NCI-H69 (cell line): ENCODE measurements around the gene API5.
"Not testable (repeated sequence)": the region's sequence is repeated elsewhere in the genome, so short reads cannot be mapped to it uniquely, and the experiment has no call there.

Source experiments
- DNase-seq: peaks from one replicate; lab custom pipeline; 2025; lab: John Stamatoyannopoulos, UW

Gene API5

DNA sequence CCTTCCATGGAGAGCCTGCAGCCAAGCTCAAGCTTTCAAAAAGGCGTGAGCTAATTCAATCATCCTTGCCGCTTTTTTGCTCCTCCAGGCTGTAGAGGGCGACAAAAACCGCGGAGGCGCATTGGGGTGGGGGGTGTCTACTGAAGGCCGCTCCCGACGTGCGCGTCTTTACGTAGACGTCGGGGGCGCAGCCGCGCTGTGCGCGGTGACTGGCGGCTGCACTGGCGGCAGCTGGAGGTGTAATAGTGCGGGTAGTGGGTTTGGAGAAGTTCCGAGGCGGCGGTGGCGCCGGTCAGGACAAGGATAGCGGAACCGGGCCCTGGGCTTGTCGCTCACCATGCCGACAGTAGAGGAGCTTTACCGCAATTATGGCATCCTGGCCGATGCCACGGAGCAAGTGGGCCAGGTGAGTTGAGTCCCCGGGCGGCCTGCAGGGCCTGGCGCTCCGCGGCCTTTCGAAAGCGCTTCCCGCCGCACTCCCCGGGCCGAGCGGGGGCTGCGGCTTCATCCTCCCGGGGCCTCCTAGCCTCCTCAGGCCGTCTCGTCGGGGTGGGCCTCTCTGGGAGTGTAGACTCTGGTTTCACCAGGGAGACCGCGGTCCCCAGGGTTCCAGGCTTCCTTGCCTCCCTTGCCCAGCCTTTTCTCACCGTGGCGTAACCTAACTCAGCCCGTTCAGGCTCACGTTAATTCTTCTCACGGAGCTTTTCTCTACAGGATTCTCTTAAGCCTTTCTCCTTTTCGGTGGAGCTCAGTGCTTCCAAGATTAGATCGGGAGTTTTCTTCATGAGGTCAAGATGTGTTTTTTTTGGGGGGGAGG is at the start of gene API5:
API5 (plus strand) TSS at position 206 of the 817 bp plus-strand sequence; CDS start at position 338, 132 bp downstream.
- peak; percentile 99 for DNase-seq

- DNase-seq = peak; percentile 79
Observed at GRCh38 chr11:43267856-43268580, 43.8 kb upstream of the API5 start.

DNA sequence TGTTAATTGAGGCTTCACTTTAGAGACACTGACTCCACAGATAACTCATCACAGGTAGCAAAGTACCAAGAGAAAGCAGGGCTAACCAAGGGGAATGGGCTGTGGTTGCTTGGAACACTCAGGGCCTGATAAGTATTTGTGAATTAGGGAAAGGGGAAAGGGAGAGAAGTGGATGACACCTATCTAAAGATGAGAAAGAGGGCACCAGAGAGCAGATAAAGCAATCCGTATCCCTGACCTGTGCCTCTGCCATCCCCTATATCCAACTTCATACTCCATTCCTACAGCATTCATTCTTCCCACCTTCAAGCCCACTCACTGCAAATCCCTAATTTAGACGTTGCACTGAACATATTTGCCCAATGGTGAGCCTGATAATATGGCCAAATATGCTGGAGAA is 43.0 kb upstream of the API5 start:
- peak; percentile 50 for DNase-seq

DNA sequence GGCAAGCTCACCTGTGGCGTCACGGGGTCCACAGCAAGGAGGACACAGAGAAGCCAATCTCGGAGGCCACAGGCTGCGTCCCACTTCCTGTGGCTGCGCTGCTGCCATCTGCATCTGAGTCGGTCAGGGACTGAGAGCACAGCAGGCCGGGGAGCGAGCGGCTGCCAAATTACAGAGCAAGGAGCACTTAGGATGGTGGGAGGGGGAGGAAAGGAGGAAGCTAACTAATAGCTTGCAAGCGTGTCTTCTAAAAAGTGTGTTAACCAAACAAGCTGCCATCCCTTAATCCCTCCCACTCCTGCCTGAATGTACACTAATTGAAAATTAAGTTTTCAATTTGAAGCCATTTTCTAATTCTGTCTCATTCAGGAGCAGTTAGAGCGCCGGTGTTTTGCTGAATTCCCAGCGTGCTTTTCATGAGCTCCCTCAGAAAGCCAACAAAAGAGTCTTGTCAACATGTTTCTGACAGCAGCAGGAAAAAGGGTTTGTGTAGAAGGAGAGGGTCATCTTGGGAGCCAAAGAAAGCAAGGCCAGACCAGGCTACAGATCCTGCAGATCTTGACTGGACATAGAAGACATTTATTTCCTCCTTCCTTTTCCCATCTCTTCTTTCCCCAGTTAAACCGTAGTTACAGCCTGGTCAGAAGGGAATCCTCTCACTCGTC is 42.4 kb upstream of the API5 start:
- peak; percentile 95 for DNase-seq

GRCh38 chr11:43270468-43270867 is 41.3 kb upstream of the API5 start:
- DNase-seq = no peak

DNA sequence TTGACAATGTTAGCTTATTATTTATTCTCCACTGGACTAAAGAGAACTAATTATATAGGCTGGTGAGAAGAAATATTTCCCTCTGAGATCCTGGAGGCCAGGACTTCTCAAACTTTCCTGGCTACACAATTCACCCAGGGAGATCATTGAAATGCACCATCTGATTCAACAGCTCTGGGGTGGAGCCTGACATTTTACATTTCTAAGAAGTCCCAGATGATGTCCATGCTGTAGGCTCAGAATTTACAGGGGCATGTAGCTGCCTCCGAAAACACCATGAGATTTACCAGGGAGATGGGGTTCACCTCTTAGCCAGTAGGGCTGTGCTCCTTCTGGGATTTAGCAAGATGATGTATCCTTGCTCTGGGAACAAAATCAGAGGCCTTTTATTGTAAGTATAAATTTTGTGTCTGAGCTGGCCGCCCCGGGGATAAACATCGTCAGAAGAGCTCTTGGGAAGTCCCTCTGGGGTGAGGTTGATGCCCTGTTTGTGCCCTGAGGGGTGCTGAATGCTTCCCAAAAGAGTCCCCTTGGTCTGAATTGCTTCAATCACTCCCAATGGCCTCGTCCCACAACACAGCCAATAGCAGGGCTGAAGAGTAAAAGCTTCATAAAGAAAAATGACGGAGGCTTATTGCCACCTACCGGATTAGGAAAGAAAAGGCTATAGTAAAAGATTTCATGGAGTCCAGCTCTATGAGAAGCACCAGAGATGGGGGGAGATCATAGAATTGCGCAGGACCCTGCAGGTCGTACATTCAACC is 33.4 kb upstream of the API5 start:
- DNase-seq = peak; percentile 84

DNA sequence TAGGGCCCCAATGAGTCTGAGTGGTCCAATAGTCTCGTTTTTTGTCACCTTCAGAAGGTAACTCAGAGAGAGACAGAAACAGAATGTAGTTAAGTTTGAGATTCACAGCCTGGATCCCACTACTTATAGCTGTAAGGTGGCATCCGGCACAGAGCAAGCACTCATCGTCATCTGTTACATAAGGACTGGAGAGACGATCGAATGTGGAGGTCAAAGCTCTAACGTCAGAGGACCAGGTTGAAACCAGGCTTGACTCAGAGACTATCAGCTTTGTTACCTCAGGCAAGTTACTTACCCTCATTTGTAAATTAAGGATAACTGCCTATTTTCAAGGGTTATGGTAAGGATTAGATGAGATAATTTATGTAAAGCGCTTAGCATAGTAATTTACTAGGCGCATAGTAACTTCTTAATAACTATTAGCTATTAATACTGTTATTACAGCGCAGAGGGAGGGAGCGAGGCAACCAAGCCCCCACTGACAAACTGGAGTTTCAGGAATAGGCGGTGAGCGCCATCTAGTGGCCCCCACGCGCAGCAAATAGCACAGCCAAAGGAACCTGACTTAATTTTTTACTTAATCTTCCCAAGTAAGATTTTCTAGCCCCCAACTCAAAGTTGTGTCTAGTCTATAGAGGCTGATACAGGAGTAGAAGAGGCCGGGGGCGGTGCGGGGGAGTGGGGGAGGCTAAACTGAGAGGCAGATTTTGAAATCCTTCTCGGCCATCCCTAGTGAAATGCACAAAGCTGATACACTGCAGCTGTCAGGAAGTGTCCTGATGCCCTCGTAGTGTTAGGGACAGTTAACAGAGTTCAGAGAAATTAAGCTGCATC is 29.0 kb upstream of the API5 start:
- DNase-seq = peak; percentile 62

- no peak for DNase-seq
Observed at GRCh38 chr11:43285826-43286225, 26.0 kb upstream of the API5 start.

GRCh38 chr11:43289368-43289767 is 22.4 kb upstream of the API5 start:
- DNase-seq = no peak

GRCh38 chr11:43298397-43298796 is 13.4 kb upstream of the API5 start:
- no peak for DNase-seq

DNA sequence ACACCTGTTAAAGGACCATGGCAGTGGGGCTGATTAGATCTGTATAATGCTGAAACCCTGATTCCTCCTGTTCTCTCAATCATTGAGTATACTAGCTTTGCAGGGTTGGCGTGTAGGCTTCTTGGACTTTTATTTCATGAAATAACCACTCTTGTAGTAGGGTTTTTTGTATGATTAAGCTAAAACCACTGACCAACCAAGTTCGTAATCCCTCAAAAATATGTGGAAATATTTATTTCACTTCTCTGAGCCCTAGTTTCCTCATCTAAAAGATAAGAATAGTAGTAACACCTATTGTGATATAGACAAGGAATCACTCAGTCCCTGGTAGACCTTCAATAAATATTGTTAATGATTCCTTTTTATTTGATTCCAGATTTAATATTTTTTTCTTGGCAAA is 4.2 kb downstream of the API5 start:
- DNase-seq = no peak

DNA sequence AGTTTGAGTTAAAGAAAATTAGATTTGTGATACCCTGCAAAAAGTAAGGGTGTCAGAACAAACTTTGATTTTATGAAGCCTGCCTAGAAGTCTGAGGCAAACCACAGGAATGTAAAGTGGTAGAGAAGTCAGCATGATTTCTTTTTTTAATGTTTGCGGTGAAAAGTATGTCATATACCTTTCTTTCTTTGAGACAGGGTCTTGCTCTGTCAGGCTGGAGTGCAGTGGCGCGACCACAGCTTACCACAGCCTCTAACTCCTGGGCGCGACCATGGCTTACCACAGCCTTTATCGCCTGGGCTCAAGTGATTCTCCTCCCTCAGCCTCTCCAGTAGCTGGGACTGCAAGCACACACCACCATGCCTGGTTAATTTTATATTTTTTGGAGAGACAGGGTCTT is 4.7 kb downstream of the API5 start:
- DNase-seq = no peak

GRCh38 chr11:43327987-43328386 is 16.2 kb downstream of the API5 start:
- DNase-seq = peak; percentile 20

GRCh38 chr11:43328482-43328881 is 16.7 kb downstream of the API5 start:
- DNase-seq = no peak

GRCh38 chr11:43341159-43341558 is 29.4 kb downstream of the API5 start:
- no peak for DNase-seq

- DNase-seq = not testable (repeated sequence)
Observed at GRCh38 chr11:43351426-43351825, 39.6 kb downstream of the API5 start.

DNA sequence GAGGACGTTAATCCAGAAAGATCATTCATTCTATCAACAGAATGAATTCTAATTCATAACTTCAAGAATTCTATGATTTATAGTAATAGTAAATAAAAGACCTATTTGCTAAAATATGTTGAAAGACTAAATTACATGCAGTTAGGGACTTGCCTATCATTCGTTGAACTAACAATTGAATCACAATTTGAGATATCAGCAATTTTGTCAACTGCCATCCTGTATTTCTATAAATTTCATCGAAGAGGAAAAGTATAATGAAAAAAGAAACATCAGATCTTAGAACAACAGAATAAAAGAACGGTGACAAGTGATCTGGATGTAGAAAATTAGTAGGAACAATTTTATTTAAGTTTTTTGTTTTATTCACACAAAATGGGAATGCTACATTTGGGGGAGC is 42.5 kb downstream of the API5 start:
- no peak for DNase-seq

DNA sequence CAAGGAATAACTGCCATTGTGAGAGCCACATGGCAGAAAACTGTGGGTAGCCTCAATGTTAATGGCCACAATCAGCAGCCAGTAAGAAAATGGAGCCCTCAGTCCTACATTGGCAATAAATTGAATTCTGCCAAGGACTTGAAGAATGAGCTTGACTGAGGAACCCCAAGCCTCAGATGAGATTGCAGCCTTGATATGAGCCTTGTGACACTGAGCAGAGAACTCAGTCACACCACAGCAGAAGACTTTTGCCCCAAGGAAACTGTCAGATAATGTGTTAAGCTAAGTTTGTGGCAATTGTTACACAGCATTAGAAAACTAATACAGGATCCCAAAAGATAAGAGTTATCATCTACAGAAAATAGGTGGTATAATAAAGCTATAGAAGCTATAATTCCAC is 44.5 kb downstream of the API5 start:
- no peak for DNase-seq

DNA sequence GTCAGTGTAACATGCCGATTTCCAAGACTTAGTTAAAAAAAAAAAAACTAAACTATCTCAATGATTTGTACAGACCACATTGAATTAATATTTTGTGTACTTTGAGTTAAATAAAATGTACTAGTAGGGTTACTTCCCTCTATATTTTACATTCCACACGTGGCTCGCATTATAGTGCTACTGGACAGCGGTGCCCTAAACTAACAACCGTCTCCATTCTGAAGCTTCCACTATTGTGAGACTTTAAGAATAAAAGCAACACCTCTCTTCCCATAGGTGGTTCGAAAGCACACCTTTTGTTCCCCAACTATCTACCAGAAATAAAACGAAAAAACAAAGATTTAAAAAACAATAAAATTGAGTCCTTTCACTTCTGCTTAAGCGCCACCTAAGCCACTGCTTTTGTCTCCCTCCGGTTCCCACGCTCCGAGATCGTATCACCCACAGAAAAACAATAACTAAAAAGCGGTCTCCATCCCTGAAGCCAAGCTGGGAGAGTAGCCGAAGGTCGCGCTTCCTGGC is 46.5 kb downstream of the API5 start:
- DNase-seq = peak; percentile 47

DNA sequence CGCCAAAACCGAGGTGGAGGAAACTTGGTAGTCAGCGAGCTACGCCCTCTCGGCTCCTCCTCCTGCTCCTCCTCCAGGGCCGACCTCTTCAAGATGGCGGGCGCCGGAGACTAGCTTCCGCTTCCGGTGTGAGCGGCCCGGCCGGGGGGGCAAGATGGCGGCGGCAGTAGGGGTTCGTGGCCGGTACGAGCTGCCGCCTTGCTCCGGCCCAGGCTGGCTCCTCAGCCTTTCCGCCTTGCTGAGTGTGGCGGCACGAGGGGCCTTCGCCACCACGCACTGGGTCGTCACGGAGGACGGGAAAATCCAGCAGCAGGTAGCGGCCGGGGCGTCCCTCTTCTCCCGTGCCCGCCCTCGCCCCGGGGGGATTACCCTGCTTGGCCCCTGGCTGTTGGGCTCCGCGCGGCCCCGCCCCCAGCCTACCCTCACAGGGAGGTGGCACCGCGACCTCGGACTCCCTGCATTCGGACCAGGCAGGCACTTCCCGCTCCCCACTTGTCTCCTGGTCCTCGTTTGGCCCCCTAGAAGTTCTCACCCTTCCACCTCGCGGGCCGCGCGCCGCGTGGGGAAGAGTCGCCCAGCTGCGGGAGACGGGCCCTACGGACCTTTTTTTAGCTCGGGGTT is 47.1 kb downstream of the API5 start, which contains the start of gene TTC17:
TTC17 (plus strand) TSS at position 120 of the 621 bp plus-strand sequence; CDS start at position 155, 35 bp downstream.
- DNase-seq = peak; percentile 98
